GM18873 (cell line): ENCODE data around the gene HPN.
"Not testable (repeated sequence)": the region's sequence is repeated elsewhere in the genome, so short reads cannot be mapped to it uniquely, and the experiment has no call there.

ENCODE experiments used
- ATAC-seq: cut with Tn5 transposase; IDR thresholded peaks from one replicate; pipeline ENCODE4 v1.9.1; 2021; ENCODE audit warnings: mild to moderate bottlenecking, moderate library complexity, moderate number of reproducible peaks; ENCODE audit not compliant: unreplicated experiment, low FRiP score

Gene HPN

DNA sequence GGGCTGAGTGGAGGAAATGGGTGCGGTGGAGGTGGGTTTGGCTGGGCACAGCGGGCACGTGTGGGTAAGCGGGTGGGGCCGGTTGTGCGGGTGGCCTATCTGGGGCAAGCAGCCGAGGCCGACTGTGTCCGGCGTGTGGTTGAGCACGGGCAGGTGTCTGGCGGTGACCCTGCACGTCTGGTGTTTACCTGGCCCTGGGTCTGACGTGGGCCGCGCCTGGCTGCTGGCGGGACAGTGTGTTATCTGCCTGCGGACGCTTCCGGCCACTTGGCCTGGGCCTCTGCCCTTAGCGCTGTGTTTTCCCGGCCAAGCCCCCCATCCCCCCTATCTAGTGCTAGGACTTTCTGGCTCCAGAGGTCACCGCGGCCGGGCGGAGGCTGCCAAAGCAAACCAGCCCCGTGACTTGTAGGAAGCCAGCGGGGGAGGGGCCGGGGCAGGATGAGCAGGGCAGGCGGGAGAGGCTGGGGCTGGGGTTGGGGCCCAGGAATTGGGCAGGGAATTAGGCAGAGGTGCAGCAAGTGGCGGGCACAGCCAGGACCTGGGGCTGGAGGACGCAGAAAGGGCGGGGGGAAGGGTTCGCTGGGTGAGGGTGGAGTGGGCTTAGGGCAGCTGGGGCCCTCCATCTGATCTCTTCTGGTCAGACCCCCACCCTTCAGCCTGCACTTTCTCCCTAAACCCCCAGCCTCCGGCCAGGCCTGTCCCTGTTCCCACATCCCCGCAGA lies 534 bp upstream of the HPN start:
- ATAC-seq, result no peak

- no peak for ATAC-seq
These were observed 672 bp downstream of the HPN start for GRCh38 chr19:35042056-35042730.

- no peak for ATAC-seq
These were observed 1.6 kb downstream of the HPN start for GRCh38 chr19:35042954-35043604.

- no peak for ATAC-seq
These were observed 2.4 kb downstream of the HPN start for GRCh38 chr19:35043906-35044305.

GRCh38 chr19:35044317-35045117 lies 3.0 kb downstream of the HPN start:
- no peak for ATAC-seq

DNA sequence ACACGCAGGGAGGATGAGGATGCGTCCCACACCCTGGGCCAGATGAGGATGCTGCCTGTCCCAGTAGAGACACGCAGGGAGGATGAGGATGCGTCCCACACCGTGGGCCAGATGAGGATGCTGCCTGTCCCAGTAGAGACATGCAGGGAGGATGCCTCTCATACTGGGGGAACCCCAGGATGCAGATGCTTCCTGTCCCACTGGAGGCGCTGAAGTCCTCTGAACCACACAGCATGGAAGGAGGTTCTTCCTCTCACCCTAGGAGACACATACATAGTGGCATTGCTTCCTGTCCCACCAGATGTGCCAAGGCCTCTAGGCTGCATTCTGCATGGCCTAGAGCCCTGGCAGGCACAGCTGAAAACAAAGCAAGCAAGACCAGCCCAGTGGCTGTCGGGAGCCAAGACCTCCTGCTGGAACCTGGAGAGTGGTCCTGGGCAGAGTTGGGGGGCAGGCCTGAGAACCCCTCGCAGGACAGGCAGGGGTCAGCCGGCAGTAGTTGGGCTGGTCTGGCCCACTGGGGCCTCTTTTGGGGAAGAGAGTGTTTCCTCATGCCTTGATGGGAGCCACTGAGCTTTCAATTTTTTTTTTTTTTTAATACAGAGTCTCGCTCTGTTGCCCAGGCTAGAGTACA lies 4.3 kb downstream of the HPN start:
- ATAC-seq, result no peak

DNA sequence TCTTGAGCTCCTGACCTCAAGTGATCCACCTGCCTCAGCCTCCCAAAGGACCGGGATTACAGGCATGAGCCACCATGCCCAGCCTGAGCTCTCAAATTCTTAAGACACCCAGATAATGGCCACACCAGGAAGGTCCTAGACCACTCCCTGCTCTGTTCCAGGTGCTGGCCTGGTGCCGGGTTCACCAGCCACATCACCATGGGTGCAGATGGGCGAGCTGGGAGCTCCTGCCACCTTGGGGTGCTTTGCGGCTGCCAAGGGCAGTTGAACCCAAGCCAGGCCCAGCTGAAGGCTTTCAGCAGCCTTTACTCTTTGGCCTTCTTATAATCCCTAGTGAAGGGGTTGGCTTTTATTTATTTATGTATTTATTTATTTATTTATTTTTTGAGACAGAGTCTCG lies 4.9 kb downstream of the HPN start:
- no peak for ATAC-seq

- no peak for ATAC-seq
These were observed 7.4 kb downstream of the HPN start for GRCh38 chr19:35048911-35049411.

DNA sequence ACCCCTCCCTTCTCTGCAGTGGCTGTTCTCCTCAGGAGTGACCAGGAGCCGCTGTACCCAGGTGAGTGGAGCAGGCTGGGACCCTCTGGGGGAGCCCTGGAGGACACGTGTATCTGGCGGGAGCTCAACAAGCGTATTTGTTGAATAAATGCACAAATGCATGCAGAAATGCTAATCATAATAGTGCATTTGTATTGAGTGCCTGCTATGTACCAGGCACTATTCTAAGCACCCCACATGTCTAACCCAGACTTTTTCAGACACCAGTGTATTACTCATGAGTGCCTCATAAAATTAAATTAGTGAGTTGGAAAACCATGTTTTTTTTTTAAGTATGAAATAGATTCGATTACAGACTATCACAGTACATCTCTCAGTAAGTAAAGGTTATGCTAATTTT lies 7.9 kb downstream of the HPN start:
- no peak for ATAC-seq

DNA sequence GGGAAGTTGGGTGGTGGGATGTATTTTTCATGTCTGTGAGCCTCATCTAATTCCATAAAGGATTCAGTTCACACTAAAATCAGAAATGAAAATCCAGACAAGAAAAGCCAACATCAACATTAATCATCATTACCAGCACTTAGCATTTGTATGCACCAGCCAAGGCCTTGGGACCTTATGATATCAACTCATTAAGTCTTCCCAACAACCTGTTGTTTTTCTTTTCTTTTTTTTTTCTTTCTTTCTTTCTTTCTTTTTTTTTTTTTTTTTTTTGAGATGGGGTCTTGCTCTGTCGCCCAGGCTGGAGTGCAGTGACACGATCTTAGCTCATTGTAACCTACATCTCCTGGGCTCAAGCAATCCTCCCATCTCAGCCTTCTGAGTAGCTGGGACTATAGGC lies 9.1 kb downstream of the HPN start:
- ATAC-seq, result not testable (repeated sequence)

DNA sequence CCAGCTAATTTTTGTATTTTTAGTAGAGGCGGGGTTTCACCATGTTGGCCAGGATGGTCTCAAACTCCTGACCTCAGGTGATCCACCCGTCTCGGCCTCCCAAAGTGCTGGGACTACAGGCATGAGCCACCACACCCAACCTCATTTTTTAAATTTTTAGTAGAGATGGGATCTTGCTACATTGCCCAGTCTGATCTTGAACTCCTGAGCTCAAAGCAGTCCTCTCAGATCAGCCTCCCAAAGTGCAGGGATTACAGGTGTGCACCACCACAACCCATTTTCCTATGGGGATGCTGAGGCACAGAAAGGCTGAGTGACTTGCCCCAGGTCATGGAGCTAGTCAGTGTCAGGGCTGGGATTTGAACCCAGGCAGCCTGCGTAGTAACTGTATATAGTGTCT lies 9.7 kb downstream of the HPN start:
- not testable (repeated sequence) for ATAC-seq

DNA sequence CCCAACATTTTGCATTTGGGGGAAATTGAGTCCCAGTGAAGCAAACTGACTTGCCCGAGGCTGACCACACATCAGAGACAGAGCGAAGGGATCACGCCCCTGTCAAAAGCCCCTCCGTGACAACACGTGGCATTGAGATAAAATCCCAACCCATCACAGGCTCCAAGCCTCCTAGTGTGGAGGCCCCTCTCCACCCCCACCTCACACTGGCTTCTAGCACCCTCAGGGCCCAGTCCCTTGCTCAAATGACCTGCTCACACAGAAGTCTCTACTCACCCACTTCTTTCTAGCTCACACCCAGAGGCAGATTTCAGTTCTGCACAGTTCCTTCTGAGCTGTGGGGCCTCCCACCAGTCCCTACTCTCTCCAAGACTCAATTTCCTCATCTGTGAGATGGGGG lies 10.3 kb downstream of the HPN start:
- ATAC-seq, result no peak

DNA sequence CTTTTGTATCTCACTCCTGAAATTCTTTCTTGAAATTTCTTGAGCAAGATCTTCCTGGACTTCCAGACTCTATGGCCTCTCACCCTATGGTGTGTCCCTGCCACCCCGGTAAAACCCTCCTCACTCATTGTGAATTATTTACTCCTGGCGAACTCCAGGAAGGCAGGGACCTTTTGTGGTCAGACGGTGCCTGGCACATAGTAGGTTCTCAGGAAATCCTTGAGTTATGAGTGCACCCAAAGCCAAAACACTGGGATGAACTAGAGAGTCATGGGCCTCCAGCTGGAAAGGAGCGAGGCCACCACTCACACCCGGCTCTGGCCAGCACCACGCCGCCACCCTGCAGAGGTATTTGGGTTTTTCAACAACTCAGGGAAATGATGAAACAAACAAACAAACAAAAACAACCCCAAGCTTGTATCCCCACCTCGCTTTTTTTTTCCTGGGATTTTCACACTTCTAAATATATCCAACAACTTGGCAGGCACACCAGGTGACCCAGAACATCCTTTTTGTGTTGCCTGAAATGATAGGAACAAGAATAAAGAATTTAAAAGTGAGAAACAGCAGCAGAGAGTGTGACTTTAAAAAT lies 11.2 kb downstream of the HPN start:
- no peak for ATAC-seq

GRCh38 chr19:35053667-35054293 lies 12.3 kb downstream of the HPN start:
- ATAC-seq, result no peak

DNA sequence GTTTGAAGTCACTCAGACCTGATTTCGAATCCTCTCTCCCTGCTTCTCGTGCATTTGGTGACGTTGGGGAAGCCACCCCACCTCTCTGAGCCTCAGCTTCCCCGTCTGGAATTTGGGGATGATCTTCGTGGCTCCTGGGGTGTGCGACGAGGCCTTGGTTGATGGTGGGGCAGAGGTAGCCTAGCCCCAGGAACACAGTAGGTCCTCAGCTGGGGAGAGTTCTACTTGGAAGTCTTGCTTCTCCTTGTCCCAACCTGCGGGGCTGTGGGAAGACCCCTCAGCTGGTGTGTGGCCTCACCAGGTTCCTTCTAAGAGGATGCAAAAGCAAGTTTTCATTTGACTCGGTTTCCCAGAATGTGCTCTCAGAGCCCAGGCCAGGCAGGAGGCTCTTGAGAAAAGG lies 13.1 kb downstream of the HPN start:
- ATAC-seq, result no peak

GRCh38 chr19:35055715-35056179 lies 14.2 kb downstream of the HPN start:
- ATAC-seq, result no peak

DNA sequence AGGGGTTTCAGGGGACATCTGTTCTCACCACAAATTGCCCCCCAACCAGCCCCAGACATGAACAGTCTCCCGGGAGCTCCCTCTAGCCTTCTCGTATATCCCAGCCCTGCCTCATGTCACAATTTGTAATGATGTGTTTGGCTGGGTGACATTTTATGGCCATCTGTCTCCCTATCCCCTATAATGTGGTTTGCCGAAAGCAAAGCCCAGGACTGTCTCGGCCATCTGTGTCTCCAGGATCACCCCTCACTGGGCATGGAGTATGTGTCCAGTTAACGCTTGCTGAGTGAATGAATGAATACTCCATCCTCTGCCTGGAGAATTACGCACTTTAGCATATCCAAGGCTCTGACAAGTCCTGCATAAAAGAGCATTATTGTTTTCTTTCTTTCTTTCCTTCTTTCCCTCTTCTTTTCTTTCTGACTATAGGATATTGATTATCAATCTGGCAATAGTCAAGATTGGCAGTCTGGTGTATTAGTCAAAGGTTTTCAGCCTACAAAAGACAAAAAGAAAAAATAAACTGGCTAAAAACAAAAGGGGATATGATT lies 15.1 kb downstream of the HPN start:
- ATAC-seq, result no peak

- ATAC-seq, result no peak
These were observed 16.8 kb downstream of the HPN start for GRCh38 chr19:35058370-35058769.
